AG04449 (cell line): ENCODE results near the gene LAMA5.
A peak's percentile ranks its signal among the peaks of the same experiment; 100 is the strongest.

Experiments used
- CTCF ChIA-PET: fragments of 350-600 bp; formaldehyde crosslinking; extraction: SDS; loops from one replicate; lab custom pipeline; 2021; ENCODE audit warnings: antibody characterized with exemption; lab: Yijun Ruan, JAX
- POLR2A ChIA-PET: fragments of 400-600, 350-600 bp; formaldehyde crosslinking; extraction: SDS; loops from one replicate; lab custom pipeline; 2020; ENCODE audit warnings: antibody characterized with exemption, inconsistent platforms; lab: Yijun Ruan, JAX
- DNase-seq: peaks from one replicate; pipeline ENCODE4 v3.0.0-alpha.2; 2010; ENCODE audit warnings: low read depth, low spot score
- H3K4me3 ChIP-seq: 2 replicates; pipeline ENCODE4 v1.5.1; 2011; ENCODE audit warnings: low read depth, mild to moderate bottlenecking, control low read depth, low read length
- CTCF ChIP-seq: IDR thresholded peaks from one replicate; pipeline ENCODE4 v1.5.1; 2011; ENCODE audit warnings: mild to moderate bottlenecking, moderate library complexity, low read length, control low read depth, inconsistent platforms; ENCODE audit not compliant: insufficient read depth; ENCODE audit errors: missing control alignments

Gene LAMA5, protein sequence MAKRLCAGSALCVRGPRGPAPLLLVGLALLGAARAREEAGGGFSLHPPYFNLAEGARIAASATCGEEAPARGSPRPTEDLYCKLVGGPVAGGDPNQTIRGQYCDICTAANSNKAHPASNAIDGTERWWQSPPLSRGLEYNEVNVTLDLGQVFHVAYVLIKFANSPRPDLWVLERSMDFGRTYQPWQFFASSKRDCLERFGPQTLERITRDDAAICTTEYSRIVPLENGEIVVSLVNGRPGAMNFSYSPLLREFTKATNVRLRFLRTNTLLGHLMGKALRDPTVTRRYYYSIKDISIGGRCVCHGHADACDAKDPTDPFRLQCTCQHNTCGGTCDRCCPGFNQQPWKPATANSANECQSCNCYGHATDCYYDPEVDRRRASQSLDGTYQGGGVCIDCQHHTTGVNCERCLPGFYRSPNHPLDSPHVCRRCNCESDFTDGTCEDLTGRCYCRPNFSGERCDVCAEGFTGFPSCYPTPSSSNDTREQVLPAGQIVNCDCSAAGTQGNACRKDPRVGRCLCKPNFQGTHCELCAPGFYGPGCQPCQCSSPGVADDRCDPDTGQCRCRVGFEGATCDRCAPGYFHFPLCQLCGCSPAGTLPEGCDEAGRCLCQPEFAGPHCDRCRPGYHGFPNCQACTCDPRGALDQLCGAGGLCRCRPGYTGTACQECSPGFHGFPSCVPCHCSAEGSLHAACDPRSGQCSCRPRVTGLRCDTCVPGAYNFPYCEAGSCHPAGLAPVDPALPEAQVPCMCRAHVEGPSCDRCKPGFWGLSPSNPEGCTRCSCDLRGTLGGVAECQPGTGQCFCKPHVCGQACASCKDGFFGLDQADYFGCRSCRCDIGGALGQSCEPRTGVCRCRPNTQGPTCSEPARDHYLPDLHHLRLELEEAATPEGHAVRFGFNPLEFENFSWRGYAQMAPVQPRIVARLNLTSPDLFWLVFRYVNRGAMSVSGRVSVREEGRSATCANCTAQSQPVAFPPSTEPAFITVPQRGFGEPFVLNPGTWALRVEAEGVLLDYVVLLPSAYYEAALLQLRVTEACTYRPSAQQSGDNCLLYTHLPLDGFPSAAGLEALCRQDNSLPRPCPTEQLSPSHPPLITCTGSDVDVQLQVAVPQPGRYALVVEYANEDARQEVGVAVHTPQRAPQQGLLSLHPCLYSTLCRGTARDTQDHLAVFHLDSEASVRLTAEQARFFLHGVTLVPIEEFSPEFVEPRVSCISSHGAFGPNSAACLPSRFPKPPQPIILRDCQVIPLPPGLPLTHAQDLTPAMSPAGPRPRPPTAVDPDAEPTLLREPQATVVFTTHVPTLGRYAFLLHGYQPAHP (N-terminal part only)

DNA sequence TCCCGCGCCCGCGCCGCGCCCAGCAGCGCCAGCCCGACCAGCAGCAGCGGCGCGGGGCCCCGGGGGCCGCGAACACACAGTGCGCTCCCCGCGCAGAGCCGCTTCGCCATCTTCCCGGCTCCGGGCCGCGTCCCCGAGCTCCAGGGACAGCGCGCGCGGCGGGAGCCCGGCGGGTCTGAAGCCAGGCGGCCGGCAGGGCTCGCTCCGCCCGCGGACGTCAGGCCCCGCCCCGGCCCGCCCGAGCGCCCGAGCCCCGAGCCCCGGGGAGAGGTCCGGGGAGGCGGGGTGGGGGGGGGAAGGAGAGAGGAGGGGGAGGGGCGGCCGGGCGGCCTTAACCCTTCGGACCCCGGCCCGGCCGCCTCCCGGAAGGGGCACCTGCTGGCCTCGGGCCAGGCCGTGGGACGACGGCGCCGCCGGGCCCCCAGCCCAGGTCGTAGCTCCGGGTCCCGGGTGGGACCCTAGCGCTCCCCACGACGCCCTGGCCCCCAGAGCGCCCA lies at the start of gene LAMA5:
TSS of gene LAMA5 (minus strand) at position 177 of the 497 bp plus-strand sequence. CDS start at position 110, 67 bp downstream.
- ChIA-PET CTCF (interaction anchor here (1.0 to 4.9 kb wide), 6 partner anchors 9 to 68 kb away, joined by 3 to 27 read pairs (median 6); no protein-coding TSS in a partner anchor), POLR2A (interaction anchor here (0.7 kb wide), 1 partner anchor 20 kb away, joined by 4 read pairs; the partner anchor contains the start of gene RPS21)
- no peak for TF ChIP-seq CTCF
- no peak for DNase-seq
- H3K4me3 ChIP-seq = peak within 1 kb of the TSS; percentile 52

- ChIA-PET CTCF (no interaction called here), POLR2A (no interaction called here)
- DNase-seq = no peak
- no peak overlapping the region for H3K4me3 ChIP-seq
- TF ChIP-seq CTCF = no peak
Observed at GRCh38 chr20:62415354-62416111, 48.4 kb upstream of the LAMA5 start.

DNA sequence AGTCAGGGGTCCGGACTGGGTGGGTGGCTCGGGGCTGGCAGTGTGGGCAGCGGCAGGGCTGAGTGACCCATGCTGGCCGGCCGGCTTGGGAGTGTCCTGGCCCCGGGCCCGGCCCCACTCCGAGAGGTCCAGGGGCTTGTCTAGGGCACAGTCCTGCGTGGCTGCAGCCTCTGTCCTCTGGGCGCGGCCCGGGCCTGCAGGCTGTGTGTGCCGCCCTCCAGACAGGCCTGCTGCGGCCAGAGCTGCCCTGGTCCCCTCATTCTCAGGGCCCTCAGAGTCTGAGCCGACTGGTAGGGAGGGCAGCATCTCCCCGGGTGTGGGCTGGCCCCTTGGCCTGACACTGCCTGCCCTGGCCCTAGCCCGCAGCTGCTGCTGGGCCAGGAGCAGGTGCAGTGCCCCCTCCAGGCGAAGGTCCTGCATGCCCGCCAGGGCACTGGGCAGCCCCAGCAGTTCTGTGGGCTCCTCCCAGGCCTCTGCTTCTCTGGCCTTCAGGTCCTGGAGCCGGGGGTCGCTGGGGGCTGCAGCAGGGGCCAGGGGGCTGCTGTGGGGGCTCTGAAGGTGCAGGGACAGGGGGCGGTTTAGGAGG lies 46.9 kb upstream of the LAMA5 start:
- no peak for DNase-seq
- no peak for TF ChIP-seq CTCF
- no peak overlapping the region for H3K4me3 ChIP-seq
- CTCF ChIA-PET = interaction anchor here (0.6 to 1.6 kb wide), 2 partner anchors 10 to 203 kb away, joined by 3 to 4 read pairs; no protein-coding TSS in a partner anchor
- POLR2A ChIA-PET = no interaction called here

GRCh38 chr20:62413025-62413570 lies 46.0 kb upstream of the LAMA5 start:
- ChIA-PET POLR2A (no interaction called here), CTCF (interaction anchor here (0.6 to 1.6 kb wide), 2 partner anchors 11 to 204 kb away, joined by 3 to 4 read pairs; no protein-coding TSS in a partner anchor)
- no peak overlapping the region for H3K4me3 ChIP-seq
- no peak for TF ChIP-seq CTCF
- no peak for DNase-seq
